Measurements from ENCODE around the gene NQO1.
"Not testable (repeated sequence)": the region's sequence is repeated elsewhere in the genome, so short reads cannot be mapped to it uniquely, and the experiment has no call there.

Gene NQO1

GRCh38 chr16:69726313-69727060, at the start of gene NQO1:
NQO1 (minus strand) TSS chr16:69726560; CDS start chr16:69726439, 121 bp downstream.
- H3K4me3 ChIP-seq (ENCODE audit: low read length): peak within 1 kb of the TSS; percentile 62

DNA sequence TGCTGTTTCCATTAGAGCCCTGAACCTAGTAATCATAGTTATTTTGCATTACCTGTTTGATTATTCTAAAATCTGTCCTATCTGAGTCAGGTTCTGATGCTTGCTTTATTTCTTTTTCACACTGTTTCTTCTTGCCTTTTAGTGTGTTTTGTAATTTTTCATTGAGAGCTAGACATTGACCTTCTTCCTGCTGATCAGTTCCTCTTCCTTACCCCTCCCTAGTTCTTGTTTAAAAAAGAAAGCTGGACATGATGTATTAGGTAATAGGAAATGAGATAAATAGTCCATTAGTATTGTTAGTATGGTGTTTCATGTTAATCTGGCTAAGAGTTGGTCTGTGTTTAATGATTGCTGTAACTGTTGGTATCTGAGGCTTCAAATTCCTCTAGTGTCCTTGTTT, 49.2 kb upstream of the NQO1 start:
- Histone ChIP-seq H3K9me3 (ENCODE audit: control insufficient read depth, low read length) (no peaks in the 10 kb centered on the region), H3K36me3 (ENCODE audit: control insufficient read depth, insufficient read depth, low read length) (no peaks in the 10 kb centered on the region), H3K27me3 (ENCODE audit: control insufficient read depth, insufficient read depth, low read length) (no peaks in the 10 kb centered on the region), H3K4me3 (ENCODE audit: low read length) (no peak overlapping the region), H3K4me1 (ENCODE audit: control insufficient read depth, insufficient read depth, low read length) (peaks cover 10% of the 10 kb centered on the region), H3K9ac (ENCODE audit: low read length) (no peak overlapping the region)

More at GRCh38 chr16:69726313-69727060, at the start of gene NQO1:
- H3K27me3 ChIP-seq (ENCODE audit: control insufficient read depth, insufficient read depth, low read length): no peaks in the 10 kb centered on the region
- H3K4me1 ChIP-seq (ENCODE audit: control insufficient read depth, insufficient read depth, low read length): peaks cover 4% of the 10 kb centered on the region
- H3K9ac ChIP-seq (ENCODE audit: low read length): peak within 1 kb of the TSS; percentile 99
- no peaks in the 10 kb centered on the region for H3K36me3 ChIP-seq (ENCODE audit: control insufficient read depth, insufficient read depth, low read length)
- H3K9me3 ChIP-seq (ENCODE audit: control insufficient read depth, low read length): no peaks in the 10 kb centered on the region

DNA sequence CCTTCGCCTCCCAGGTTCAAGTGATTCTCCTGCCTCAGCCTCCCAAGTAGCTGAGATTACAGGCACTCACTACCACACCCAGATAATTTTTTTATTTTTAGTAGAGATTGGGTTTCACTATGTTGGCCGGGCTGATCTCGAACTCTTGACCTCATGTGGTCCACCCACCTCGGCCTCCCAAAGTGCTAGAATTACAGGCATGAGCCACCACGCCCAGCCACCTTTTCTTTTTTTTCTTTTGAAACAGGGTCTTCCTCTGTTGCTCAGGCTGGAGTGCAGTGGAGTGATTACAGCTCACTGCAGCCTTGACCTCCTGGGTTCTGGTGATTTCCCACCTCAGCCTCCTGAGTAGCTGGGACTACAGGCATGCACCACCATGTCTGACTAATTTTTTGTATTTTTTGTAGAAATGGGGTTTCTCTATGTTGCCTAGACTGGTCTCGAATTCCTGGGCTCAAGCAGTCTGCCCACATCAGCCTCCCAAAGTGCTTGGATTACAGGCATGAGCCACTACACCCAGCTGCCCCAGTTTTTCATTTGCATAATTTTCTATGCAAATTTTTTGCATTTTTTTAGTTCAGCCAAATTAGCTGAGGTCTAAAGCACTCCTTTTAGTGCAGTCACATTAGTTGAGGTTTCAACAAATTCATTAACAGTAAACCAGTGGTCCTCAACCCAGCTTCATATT, 47.0 kb upstream of the NQO1 start:
- Histone ChIP-seq H3K4me1 (ENCODE audit: control insufficient read depth, insufficient read depth, low read length) (peaks cover 10% of the 10 kb centered on the region), H3K36me3 (ENCODE audit: control insufficient read depth, insufficient read depth, low read length) (no peaks in the 10 kb centered on the region), H3K27me3 (ENCODE audit: control insufficient read depth, insufficient read depth, low read length) (no peaks in the 10 kb centered on the region), H3K4me3 (ENCODE audit: low read length) (no peak overlapping the region), H3K9ac (ENCODE audit: low read length) (no peak overlapping the region), H3K9me3 (ENCODE audit: control insufficient read depth, low read length) (no peaks in the 10 kb centered on the region)

- Histone ChIP-seq H3K4me1 (ENCODE audit: control insufficient read depth, insufficient read depth, low read length) (peaks cover 17% of the 10 kb centered on the region), H3K4me3 (ENCODE audit: low read length) (no peak overlapping the region), H3K9ac (ENCODE audit: low read length) (no peak overlapping the region), H3K9me3 (ENCODE audit: control insufficient read depth, low read length) (no peaks in the 10 kb centered on the region), H3K36me3 (ENCODE audit: control insufficient read depth, insufficient read depth, low read length) (no peaks in the 10 kb centered on the region), H3K27me3 (ENCODE audit: control insufficient read depth, insufficient read depth, low read length) (no peaks in the 10 kb centered on the region)
Observed at GRCh38 chr16:69771651-69771967, 45.2 kb upstream of the NQO1 start.

GRCh38 chr16:69769404-69769803, 43.0 kb upstream of the NQO1 start:
- H3K9me3 ChIP-seq (ENCODE audit: control insufficient read depth, low read length): no peaks in the 10 kb centered on the region
- no peaks in the 10 kb centered on the region for H3K27me3 ChIP-seq (ENCODE audit: control insufficient read depth, insufficient read depth, low read length)
- H3K4me3 ChIP-seq (ENCODE audit: low read length): no peak overlapping the region
- H3K9ac ChIP-seq (ENCODE audit: low read length): no peak overlapping the region
- H3K36me3 ChIP-seq (ENCODE audit: control insufficient read depth, insufficient read depth, low read length): no peaks in the 10 kb centered on the region
- peaks cover 17% of the 10 kb centered on the region for H3K4me1 ChIP-seq (ENCODE audit: control insufficient read depth, insufficient read depth, low read length)

DNA sequence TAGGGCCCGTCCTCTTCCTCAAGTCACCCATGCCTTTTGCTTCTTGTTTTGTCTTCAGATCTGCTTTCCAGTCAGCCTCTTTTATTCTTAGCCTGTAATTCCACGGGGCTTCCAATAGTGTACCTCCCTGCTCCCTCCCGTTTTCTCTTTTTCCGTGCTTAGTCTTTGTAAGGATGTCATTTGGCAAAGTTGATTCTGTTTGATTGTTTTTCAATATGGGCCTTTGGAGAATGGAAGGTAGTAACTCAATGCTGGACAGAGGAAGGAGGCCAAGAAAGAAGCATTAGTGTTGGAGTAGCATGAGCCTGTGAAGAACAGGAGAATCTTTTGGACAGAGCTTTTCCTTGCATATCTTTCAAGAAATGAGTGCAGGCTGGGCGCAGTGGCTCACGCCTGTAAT, 42.3 kb upstream of the NQO1 start:
- peaks cover 19% of the 10 kb centered on the region for H3K4me1 ChIP-seq (ENCODE audit: control insufficient read depth, insufficient read depth, low read length)
- H3K9ac ChIP-seq (ENCODE audit: low read length): no peak overlapping the region
- H3K9me3 ChIP-seq (ENCODE audit: control insufficient read depth, low read length): no peaks in the 10 kb centered on the region

GRCh38 chr16:69767459-69768229, 41.3 kb upstream of the NQO1 start:
- Histone ChIP-seq H3K4me1 (ENCODE audit: control insufficient read depth, insufficient read depth, low read length) (peaks cover 19% of the 10 kb centered on the region), H3K27me3 (ENCODE audit: control insufficient read depth, insufficient read depth, low read length) (no peaks in the 10 kb centered on the region), H3K9ac (ENCODE audit: low read length) (no peak overlapping the region), H3K36me3 (ENCODE audit: control insufficient read depth, insufficient read depth, low read length) (no peaks in the 10 kb centered on the region), H3K9me3 (ENCODE audit: control insufficient read depth, low read length) (no peaks in the 10 kb centered on the region), H3K4me3 (ENCODE audit: low read length) (no peak overlapping the region)

More for the DNA sequence above, 42.3 kb upstream of the NQO1 start:
- H3K36me3 ChIP-seq (ENCODE audit: control insufficient read depth, insufficient read depth, low read length): no peaks in the 10 kb centered on the region
- no peak overlapping the region for H3K4me3 ChIP-seq (ENCODE audit: low read length)
- H3K27me3 ChIP-seq (ENCODE audit: control insufficient read depth, insufficient read depth, low read length): no peaks in the 10 kb centered on the region

GRCh38 chr16:69763599-69763942, 37.2 kb upstream of the NQO1 start:
- no peaks in the 10 kb centered on the region for H3K36me3 ChIP-seq (ENCODE audit: control insufficient read depth, insufficient read depth, low read length)
- H3K4me1 ChIP-seq (ENCODE audit: control insufficient read depth, insufficient read depth, low read length): peaks cover 19% of the 10 kb centered on the region
- H3K9me3 ChIP-seq (ENCODE audit: control insufficient read depth, low read length): no peaks in the 10 kb centered on the region
- H3K4me3 ChIP-seq (ENCODE audit: low read length): no peak overlapping the region
- H3K27me3 ChIP-seq (ENCODE audit: control insufficient read depth, insufficient read depth, low read length): no peaks in the 10 kb centered on the region
- H3K9ac ChIP-seq (ENCODE audit: low read length): peak overlapping the region; percentile 97

- Histone ChIP-seq H3K4me1 (ENCODE audit: control insufficient read depth, insufficient read depth, low read length) (peaks cover 18% of the 10 kb centered on the region), H3K27me3 (ENCODE audit: control insufficient read depth, insufficient read depth, low read length) (no peaks in the 10 kb centered on the region), H3K9me3 (ENCODE audit: control insufficient read depth, low read length) (no peaks in the 10 kb centered on the region), H3K36me3 (ENCODE audit: control insufficient read depth, insufficient read depth, low read length) (no peaks in the 10 kb centered on the region), H3K4me3 (ENCODE audit: low read length) (peak overlapping the region; percentile 94), H3K9ac (ENCODE audit: low read length) (peak overlapping the region; percentile 97)
Observed at GRCh38 chr16:69762814-69763598, 36.6 kb upstream of the NQO1 start.

- H3K9ac ChIP-seq (ENCODE audit: low read length): peak within 1 kb of the TSS; percentile 97
Observed at GRCh38 chr16:69761983-69762813, 35.8 kb upstream of the NQO1 start, which contains the start of gene WWP2. WWP2 (plus strand) TSS chr16:69762332; CDS start chr16:69787011, 24,679 bp downstream.

GRCh38 chr16:69757375-69757774, 31.0 kb upstream of the NQO1 start:
- H3K27me3 ChIP-seq (ENCODE audit: control insufficient read depth, insufficient read depth, low read length); H3K9me3 ChIP-seq (ENCODE audit: control insufficient read depth, low read length); H3K9ac ChIP-seq (ENCODE audit: low read length); H3K36me3 ChIP-seq (ENCODE audit: control insufficient read depth, insufficient read depth, low read length); H3K4me3 ChIP-seq (ENCODE audit: low read length); H3K4me1 ChIP-seq (ENCODE audit: control insufficient read depth, insufficient read depth, low read length): not testable (repeated sequence)

More at GRCh38 chr16:69761983-69762813, 35.8 kb upstream of the NQO1 start, which contains the start of gene WWP2:
- H3K4me1 ChIP-seq (ENCODE audit: control insufficient read depth, insufficient read depth, low read length): peaks cover 12% of the 10 kb centered on the region
- H3K9me3 ChIP-seq (ENCODE audit: control insufficient read depth, low read length): no peaks in the 10 kb centered on the region
- H3K27me3 ChIP-seq (ENCODE audit: control insufficient read depth, insufficient read depth, low read length): no peaks in the 10 kb centered on the region
- peak within 1 kb of the TSS; percentile 94 for H3K4me3 ChIP-seq (ENCODE audit: low read length)
- H3K36me3 ChIP-seq (ENCODE audit: control insufficient read depth, insufficient read depth, low read length): no peaks in the 10 kb centered on the region
